NCI-H1417 (cell line): ENCODE results near the gene SH3PXD2B.
"Not testable (repeated sequence)": the region's sequence is repeated elsewhere in the genome, so short reads cannot be mapped to it uniquely, and the experiment has no call there.

Source experiments
- DNase-seq, 3 experiments: peaks; one replicate each; lab custom pipeline; 2025; lab: John Stamatoyannopoulos, UW

SH3PXD2B gene

GRCh38 chr5:172399826-172400225 is 54.5 kb downstream of the SH3PXD2B start:
- peak in 2 of 3 experiments; percentile 10 to 42 for DNase-seq

- DNase-seq, result no peak
These were observed 55.0 kb downstream of the SH3PXD2B start for GRCh38 chr5:172399336-172399735.

DNA sequence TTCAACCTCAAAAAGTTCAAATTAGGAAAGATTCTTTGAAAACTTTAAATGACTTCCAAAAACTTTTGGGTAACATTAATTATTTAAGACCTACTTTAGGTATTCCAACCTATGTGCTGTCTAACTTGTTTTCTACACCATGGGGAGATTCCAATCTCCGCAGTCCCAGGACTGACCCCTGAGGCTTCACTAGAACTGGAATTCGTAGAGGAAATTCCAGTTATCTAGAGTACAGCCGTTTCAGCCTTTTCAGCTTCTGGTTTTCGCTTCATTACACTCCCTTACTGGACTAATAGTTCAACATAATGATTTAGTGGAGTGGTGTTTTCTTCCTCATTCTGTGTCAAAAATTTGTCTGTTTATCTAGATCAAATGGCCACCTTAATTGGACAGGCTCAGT is 55.7 kb downstream of the SH3PXD2B start:
- not testable (repeated sequence) for DNase-seq

- DNase-seq, result not testable (repeated sequence)
These were observed 57.3 kb downstream of the SH3PXD2B start for GRCh38 chr5:172396994-172397393.

DNA sequence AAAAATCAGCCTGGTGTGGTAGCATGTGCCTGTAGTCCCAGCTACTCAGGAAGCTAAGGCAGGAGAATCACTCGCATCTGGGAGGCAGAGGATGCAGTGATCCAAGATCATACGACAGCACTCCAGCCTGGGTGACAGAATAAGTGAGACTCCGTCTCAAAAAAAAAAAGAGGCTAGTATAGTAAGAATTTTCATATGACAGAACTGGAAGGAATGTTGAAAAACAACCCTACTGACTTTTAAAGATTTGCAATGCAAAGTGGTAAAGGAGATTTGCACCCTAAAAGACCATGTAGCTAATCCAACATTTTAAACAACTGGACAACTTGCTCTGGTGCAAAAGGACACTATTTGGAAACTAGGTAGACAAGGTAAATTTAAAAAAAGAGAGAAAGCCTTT is 58.1 kb downstream of the SH3PXD2B start:
- DNase-seq, result no peak

GRCh38 chr5:172395483-172395882 is 58.8 kb downstream of the SH3PXD2B start:
- DNase-seq, result no peak

GRCh38 chr5:172389578-172390112 is 64.7 kb downstream of the SH3PXD2B start:
- no peak for DNase-seq

DNA sequence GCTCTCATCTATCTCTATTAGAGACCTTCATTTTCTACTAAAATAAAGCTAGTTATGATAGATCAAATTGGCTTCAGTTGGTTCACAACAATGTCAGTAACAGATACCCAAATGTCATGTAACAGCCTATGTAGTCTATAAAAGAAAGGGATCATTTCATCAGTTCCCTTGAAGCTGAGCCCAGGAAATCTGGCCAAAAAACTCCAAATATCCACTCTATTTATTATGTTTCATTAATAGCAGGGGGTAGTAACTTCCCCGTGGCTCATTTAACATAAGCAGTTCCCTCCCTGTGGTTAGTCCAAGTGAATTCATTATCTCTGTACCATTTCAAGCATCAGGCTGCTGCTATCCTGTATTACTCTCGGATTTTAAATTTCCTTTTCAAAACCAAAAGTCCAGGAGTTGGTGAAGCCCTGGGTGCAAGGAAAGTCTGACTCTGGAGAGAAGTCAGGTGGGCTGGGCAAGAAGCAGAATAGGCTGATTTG is 66.0 kb downstream of the SH3PXD2B start:
- no peak for DNase-seq

- DNase-seq, result no peak
These were observed 68.6 kb downstream of the SH3PXD2B start for GRCh38 chr5:172385707-172386106.

GRCh38 chr5:172385010-172385563 is 69.2 kb downstream of the SH3PXD2B start:
- DNase-seq, result no peak

DNA sequence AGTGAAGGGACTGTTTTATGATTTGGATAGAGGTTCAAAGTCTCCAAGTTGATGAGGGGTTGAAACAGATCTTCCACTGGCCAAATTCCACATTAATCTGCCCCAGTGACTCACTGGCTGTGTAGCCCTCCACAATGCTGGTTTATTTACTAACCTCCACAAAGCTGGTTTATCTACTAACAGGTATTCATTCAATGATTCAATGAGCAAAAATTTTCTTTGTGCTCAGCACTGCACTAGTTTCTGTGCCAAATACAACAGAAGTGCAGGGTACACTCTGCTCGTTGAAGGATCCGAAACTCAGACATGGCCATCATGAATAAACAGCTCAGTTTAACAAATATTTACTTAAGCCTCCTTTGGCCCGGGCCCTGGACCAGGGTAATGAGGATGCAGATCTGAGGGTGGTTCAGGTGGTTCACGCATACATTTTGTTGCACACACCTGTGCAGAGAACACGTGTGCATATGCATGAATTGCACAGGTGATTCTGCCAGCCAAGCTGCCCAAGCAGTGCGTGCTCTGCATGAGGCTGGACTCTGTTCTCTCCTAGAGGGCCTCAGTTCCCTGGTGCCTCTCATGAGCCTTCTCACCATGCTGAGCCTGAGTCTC is 71.0 kb downstream of the SH3PXD2B start:
- peak in 1 of 3 experiments; percentile 1 for DNase-seq

DNA sequence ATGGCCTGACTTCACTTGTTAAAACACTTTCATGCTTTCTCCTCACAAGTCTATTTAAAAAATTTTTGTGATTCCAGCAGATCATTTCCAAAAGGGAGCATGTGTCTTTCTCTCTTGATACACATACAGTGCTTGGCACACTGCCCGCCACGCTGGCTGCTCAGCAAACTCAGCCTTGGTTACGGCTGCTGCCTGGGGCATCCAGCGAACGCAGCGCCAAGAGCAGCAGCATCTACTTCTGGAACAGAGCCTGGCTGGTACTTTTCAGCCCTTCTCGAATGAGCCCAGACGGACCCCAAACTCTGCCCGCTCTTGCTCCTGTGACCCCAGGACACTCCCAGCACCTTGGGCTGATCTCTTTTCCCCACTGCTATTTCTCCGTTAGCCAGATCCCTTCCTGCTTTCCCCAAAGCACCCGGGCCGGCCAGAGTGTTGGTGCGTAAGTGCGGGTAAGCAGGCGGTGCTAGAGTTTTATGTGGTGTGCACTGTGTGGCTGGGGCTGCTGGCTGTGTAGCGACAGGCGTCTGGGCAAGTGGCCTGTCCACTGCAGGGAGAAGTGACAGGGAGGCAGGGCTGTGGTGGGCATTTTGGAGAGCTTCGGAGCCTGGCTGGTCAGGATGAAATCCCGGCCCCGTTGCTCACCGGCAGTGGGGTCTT is 73.2 kb downstream of the SH3PXD2B start:
- peak in 2 of 3 experiments; percentile 3 to 62 for DNase-seq

GRCh38 chr5:172380301-172380986 is 73.9 kb downstream of the SH3PXD2B start:
- DNase-seq, result no peak

GRCh38 chr5:172379481-172379880 is 74.8 kb downstream of the SH3PXD2B start:
- no peak for DNase-seq

- no peak for DNase-seq
These were observed 76.5 kb downstream of the SH3PXD2B start for GRCh38 chr5:172377856-172378255.

GRCh38 chr5:172377438-172377837 is 76.9 kb downstream of the SH3PXD2B start:
- DNase-seq, result no peak

DNA sequence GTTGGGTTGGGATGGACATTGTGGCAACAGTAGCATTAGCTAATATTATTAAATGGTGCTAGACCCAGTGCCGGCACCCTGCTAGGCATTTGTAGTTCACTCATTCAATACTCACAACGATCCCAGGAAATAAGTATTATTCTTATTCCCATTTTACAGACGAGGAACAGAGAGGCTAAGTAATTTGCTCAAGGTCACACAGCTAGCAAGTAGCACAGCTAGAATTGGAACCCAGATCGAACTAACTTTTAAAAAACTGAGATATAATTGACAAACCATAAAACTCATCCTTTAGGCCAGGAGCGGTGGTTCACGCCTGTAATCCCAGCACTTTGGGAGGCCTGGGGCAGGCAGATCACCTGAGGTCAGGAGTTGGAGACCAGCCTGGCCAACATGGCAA is 79.5 kb downstream of the SH3PXD2B start:
- no peak for DNase-seq

DNA sequence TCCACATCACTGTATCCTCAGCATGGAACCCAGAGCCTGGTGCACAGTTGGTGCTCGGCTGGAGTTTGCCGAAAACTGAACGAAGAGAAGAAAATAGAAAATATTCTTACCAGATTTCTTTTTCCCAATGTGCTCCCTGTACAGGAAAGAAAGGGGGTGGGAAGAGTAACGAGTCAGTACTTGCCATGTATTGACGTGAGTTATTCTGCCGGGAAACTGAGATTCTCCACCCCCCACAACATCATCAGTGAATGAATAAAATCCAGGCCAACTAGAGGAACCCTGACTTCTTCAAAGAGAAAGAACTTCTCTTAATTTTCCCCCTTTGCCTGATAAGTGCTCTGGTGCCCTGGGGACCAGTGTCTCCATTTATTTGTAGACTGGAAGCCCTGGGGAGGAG is 80.6 kb downstream of the SH3PXD2B start:
- no peak for DNase-seq

- peak in 1 of 3 experiments; percentile 20 for DNase-seq
These were observed 82.6 kb downstream of the SH3PXD2B start for GRCh38 chr5:172371684-172372083.

DNA sequence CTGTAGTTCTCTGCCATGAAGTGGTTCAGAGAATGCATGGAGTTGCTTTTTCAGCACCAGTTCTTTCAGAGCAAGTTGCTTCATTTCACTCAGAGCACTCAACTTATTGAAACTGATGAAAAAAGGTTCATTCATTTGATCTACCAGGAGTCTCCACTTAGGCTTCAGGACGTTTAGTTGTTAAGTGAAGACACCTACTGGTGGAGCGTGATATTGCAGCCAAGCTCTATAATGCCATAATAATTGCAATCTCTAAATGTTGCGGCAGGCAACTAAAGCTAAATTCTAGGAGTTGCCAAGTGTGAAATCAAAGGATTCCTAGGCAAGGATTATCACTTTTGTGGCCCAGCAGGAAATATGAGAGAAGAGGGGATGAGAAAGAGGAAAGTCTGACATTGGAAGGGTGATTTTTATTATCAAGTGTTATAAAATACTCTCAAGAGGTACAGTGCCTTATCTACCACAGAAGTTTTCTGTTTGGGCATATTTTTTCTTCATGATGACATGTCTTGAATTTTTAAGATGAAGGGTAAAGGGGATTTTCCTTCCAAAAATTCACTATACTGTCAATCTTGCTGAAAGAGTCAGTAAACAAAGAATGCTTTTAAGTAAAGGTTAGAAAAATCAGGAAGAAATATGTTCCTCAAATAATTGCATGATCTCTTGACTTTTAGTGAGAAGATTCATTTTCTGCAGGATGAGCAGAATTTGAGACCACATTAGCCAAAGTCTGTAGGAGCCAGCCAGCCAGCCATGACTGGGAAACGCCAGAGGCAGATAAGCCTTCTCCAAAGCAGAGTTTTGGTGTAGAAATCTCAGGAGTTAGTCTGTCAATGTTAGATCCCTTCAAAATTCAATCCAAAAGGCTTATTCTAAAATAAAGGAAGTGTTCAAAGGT is 83.4 kb downstream of the SH3PXD2B start:
- peak in 1 of 3 experiments; percentile 17 for DNase-seq

- DNase-seq, result no peak
These were observed 84.1 kb downstream of the SH3PXD2B start for GRCh38 chr5:172370237-172370640.
